Mononuclear cell (primary cell): ENCODE results near the gene MRGPRG. TPM values are rescaled to one million over a fixed set of nuclear protein-coding genes. Genes with fewer than 3 reads are reported as not detected.

Source experiments
- total RNA-seq: library from RNA; depleted of rRNA; stranded (reverse); fragments of >200 nt; gene quantifications from one replicate; pipeline ENCODE4 v1.2.3, GENCODE V29; 2012

The MRGPRG gene
- total RNA-seq, 1 donor, result not detected

Other genes starting within 250 kb of the MRGPRG start
- 272 TPM for gene NAP1L4, start 226.5 kb downstream of the MRGPRG start, total RNA-seq
- gene CARS1, start 161.4 kb downstream of the MRGPRG start, total RNA-seq, result 17.8 TPM
- gene OSBPL5, start 53.5 kb downstream of the MRGPRG start, total RNA-seq, result 12.2 TPM
- gene MRGPRE, start 13.6 kb upstream of the MRGPRG start, total RNA-seq, result not detected
- 15.2 TPM for gene ZNF195, start 160.3 kb upstream of the MRGPRG start, total RNA-seq